Fibroblast of skin of right biceps (primary cell): ENCODE results near the gene UGT1A5.

Experiments used
- DNase-seq: peaks from one replicate; pipeline ENCODE4 v3.0.0-alpha.2; 2013

UGT1A5 gene

DNA sequence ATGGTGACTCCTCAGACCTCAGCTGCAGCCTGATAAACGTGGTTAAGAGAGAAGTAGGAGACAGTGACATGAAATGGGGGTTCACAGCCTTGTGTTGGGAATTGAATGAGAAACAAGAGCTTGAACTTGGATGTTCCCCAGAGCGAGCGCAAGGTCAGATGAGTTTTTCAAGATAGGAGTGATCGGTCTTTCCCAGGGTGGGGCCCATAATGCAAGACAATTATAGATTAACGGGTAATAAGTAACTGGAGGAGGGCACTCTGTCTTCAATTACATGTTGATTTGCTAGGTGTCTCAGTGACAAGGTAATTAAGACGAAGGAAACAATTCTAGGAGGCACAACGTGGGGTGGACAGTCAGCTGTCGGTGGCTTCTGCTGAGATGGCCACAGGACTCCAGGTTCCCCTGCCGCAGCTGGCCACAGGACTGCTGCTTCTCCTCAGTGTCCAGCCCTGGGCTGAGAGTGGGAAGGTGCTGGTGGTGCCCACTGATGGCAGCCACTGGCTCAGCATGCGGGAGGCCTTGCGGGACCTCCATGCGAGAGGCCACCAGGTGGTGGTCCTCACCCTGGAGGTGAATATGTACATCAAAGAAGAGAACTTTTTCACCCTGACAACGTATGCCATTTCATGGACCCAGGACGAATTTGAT, at the start of gene UGT1A5:
UGT1A5 (plus strand) TSS at position 297 of the 651 bp plus-strand sequence; CDS start at position 382, 85 bp downstream.
- DNase-seq: no peak

DNA sequence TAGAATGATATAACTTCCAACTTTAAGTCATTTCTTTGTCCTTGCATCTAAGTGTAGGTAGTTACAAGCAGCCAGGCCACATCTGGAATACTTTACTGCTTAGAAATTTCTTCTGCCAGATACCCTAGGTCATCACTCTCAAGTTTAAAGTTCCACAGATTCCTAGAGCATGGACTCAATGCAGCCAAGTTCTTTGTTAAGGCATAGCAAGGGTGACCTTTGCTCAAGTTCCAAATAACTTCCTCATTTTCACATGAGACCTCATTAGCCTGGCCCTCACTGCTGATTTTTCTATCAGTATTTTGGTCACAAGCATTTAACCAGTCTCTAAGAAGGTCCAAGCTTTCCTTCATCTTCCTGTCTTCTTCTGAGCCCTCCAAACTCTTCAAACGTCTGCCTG, 48.8 kb upstream of the UGT1A5 start:
- DNase-seq: no peak

DNA sequence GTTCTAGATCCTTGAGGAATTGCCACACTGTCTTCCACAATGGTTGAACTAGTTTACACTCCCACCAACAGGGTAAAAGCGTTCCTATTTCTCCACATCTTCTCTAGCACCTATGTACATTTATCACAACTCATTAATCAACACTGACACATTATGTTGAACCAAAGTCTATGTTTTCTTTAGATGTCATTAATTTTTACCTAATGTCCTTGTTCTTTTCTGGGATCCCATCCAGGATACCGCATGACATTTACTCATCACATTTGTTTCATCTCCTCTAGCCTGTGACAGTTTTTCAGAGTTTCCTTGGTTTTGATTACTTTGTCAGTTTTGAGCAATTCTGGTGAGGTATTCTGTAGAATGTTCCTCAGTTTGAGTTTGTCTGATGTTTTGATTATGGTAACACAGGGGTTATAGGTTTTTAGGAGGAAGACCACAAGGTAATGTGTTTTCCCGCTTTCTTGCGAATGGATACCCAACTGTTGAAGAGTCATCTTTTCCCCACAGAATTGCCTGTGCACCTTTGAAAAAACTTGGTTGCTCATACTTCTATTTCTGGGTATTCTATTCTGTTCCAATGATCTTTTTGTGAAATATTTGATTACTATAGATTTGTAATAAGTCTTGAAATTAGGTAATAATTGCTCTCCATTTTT, 44.0 kb upstream of the UGT1A5 start:
- no peak for DNase-seq

DNA sequence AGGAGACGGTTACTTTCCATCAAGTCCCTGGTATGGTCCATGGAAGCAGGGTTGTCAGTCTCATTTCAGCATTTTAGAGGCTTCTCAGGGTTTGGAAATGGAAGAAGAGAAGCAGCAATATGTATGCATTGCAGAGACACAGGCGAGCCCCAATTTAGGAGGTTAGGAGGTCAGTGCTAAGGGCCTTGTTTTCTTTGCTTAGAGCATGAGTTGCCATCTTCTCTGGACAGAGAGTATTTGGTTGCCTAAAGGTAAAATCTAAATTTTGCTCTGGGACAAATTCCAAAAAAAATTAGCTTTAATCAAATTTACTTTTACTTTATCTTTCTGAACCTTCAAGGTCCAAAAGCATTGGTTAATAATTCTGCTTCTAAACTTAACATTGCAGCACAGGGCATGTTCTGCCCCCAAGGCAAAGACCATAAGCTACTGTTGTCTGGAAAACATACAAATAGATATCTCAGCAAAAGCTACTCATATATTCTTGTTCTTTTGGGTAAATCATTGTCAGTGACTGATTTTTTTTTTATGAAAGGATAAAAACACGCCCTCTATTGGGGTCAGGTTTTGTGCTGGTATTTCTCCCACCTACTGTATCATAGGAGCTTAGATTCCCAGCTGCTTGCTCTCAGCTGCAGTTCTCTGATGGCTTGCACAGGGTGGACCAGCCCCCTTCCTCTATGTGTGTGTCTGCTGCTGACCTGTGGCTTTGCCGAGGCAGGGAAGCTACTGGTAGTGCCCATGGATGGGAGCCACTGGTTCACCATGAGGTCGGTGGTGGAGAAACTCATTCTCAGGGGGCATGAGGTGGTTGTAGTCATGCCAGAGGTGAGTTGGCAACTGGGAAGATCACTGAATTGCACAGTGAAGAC, 41.2 kb upstream of the UGT1A5 start, which contains the start of gene UGT1A9:
UGT1A9 (plus strand) TSS at position 609 of the 872 bp plus-strand sequence; CDS start at position 646, 37 bp downstream.
- no peak for DNase-seq

DNA sequence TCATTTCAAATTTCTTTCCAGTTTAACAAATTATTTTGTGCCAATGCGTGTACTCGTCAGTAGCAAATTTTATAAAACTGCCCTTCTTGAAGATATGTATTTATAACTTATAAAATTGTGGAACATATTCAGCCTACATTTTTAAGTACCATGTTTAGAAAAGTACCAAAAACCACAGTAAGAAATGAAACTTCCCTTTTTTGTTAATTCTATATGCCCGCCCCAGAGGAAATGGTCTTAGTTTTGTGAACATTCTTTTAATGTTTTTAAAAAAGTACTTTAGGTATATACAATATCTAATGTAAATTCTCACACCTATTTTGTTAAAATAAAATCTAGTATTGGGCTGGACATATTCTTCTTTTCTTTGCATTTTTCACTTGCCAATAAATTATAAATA, 39.8 kb upstream of the UGT1A5 start:
- DNase-seq: no peak

DNA sequence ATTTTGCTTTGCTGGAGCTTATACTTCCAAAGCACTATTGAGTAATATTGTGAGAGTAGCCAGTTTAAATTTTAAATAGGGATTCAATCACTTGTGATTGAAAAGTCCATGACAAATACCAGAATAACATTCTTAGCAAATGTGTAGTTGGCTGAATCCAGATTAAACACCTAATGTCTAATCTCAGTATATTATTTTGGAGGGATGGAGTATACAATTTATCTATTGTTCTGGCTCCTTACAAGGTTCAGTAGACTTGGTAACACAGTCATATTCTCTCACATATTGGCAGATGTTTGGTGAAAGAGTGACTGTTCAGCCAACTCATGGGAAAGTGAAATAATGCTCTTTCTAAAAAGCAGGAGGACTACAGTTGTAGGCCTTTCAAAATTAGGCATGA, 38.8 kb upstream of the UGT1A5 start:
- no peak for DNase-seq

DNA sequence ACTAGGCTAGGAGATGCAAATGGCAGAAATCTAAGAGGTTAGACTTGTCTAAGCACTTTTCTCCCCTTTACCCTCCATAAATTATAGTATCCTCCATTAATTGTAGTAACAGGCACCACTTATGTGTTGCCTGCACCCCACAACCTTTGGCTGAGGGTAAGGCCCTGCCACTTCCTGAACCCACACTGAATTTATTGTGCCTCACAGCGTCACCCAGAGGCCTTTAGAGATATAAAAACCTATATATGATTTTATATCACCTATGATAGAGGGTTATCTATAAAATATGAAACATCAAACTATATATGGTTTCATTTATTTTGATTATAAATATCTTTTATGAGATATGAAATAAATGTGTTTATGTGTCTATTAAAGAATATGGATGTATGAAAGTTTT, 38.4 kb upstream of the UGT1A5 start:
- DNase-seq: no peak

DNA sequence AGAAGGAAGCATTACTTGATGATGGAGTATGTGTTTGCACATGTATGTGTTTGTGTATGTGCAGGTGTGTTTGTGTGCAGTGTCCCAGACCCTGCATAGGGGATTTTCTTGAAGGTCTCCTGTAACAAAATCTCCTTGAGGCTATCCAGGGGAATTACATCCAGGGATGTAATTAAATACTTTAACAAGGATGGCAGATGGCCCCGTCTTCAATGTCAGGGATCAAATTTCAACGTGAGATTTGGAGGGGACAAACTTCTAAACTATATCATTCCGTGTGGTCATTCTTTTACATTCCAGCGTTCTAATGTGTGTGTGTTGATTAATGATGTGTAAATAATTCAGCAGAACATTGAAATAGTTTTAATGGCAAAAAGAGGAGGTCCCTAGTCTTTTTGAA, 37.7 kb upstream of the UGT1A5 start:
- DNase-seq: no peak

DNA sequence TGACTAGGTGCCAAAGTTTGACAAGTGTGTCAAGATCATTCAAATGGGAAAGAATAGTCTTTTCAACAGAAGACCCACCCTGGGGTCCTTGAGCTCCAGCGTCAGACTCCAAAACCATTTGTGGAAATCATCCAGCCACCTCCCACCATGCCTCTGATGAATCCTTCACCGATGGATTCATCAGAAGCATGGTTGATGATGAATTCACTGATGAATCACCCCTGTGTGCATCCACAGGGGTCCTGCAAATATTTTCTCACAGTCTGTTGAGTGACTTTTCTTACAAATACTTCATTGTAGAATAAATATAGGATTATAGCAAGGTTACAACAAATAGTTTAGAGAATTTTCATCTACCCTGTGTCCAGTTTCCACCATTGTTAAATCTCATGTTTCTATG, 36.7 kb upstream of the UGT1A5 start:
- DNase-seq: peak; percentile 9

DNA sequence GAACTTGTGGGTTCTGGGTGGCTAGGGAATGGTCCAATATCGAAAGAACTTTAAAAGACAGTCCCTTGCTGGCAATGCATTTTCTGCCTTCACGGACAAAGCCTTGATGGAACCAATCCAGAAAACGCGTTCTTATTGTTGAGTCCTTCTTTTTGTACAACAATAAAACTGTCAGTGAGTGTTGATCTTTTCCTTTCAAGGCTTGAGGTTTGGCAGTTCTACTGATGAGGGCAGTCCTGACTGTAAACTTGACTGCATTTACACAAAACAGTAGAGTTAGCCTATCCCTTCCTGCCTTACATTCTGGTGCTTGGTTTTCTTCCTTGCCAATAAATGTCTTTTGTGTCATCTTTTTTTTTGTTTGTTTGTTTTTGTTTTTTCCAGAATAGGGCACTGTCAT, 33.5 kb upstream of the UGT1A5 start:
- DNase-seq: no peak

DNA sequence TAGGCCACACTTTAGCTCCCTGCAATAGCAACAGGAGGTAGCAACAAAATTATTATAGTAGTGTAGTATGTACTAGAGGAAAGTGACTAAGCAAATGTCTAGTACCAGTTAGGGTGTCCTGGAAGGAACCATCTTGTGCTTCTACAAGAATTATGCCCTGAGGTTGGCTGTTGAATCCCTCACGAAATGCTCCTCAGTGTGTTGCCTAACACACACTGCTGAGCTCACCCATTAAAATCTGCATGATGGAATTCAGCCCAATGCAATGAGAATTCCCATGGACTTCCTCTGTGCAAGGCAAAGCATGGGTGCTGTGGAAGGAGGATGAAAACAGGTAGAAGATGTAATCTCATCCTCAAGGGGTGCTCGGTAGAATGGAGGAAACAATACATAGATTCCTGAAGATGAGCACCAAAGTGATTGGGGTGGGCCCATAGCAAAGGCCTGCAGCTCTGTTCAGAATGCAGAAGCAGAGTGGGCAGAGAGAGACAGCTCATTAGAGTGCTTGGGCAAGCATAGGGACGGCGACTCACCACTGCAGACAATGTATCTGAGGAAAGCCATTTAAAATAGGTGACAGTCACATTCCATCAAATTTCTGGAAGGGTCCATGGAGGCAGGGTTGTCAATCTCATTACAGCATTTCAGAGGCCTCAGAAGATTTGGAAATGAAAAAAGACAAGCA, 32.2 kb upstream of the UGT1A5 start:
- DNase-seq: no peak

DNA sequence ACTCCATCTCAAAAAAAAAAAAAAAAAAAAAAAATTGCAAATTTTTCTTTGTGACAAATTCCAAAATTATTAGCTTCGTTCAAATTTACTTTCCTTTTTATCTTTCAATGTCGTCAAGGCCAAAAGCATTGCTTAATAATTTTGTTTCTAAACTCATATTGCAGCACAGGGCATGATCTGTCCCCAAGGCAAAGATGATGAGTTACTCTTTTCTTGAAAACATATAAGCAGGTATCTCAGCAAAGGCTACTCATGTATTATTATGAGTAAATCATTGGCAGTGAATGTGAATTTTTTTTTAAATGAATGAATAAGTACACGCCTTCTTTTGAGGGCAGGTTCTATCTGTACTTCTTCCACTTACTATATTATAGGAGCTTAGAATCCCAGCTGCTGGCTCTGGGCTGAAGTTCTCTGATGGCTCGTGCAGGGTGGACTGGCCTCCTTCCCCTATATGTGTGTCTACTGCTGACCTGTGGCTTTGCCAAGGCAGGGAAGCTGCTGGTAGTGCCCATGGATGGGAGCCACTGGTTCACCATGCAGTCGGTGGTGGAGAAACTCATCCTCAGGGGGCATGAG, 31.1 kb upstream of the UGT1A5 start, which contains the start of gene UGT1A7:
UGT1A7 (plus strand) TSS at position 381 of the 579 bp plus-strand sequence; CDS start at position 418, 37 bp downstream.
- DNase-seq: no peak

DNA sequence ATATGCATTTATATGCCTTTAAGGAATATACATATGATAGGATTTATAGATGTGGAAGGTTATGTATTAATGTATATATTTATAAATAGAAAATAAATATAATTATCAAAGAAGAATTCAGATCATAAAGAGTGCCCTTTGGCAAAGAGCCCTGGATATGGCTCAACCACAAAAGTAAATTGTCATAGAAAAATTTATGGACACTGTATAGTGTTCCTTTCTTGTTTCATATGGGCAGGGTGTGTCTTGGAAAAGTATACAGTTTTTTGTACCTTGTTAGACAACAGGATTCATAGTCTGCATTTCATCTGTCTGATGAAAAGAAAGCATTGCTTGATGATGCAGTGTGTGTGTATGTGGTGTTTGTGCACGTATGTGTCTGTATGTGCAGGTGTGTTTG, 28.1 kb upstream of the UGT1A5 start:
- DNase-seq: no peak

DNA sequence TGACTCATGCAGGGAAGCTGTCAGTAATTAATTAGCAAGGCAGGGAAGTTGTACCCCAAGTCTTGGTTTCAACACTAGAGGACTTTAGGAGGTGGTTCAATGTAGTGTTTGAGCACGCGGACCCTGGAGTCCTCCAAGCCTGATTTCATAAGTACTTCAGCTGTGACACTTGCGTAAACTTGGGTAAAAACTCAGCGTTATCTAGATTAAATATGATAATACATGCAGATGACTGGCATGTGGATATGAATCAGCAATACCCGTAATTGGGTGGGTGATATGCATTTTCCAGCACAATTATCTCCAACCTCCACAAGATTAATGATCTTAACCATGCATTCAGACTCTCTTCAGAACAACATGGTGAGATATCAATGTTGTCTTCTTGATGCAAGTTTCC, 25.8 kb upstream of the UGT1A5 start:
- no peak for DNase-seq

DNA sequence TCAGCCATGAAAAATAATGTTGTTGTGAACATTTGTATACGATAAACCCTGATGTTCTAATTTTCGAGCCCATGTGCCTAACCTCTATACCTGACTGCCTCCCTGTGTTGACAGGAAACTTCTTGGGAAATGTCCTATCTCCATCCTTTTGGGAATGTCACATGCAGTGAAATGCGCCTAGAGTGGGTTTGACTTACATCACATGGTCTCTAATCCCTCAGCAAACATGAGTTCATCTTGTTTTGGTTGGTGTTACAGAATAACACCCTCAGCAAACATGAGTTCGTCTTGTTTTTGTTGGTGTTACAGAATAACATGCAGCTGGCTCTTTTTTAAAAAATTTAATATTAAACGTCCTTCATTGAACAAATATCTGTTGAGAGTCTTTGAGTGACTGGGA, 24.4 kb upstream of the UGT1A5 start:
- no peak for DNase-seq

DNA sequence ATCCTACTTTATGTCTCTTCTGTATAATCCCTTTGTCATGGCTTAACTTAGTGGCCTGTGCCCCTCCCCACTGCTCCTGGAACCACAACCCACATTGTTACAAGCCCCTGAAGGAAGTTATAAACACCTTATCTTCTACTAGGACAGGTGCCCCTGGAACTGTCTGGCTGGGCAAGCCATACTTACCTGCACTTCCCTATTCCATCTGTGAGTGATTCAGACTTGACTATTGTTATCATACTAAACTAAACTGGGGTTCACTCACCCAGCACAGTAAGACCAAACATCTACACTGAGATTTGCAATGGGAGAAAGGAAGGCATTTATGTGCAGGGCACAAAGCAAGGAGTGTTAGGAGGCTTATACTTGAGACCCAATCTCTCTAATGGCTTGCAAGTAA, 23.7 kb upstream of the UGT1A5 start:
- no peak for DNase-seq

DNA sequence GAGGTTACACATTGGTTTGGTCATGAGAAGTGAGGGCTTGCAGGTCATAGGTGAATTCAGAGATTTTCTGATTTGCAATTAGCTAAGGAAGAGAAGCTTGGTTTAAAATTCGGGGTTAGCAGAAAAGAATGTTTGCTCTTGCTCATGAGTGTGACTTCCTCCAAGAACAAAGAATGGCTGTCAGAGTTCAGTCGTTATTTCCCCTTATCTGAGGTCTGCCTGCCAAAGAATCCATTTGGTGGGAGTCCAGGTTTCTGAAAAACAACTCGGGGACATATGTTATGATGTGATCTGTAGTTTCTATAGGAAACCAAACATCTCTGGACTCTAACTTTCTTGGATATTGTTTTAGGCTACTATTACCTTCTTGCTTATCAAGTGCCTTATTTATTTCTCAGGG, 23.2 kb upstream of the UGT1A5 start:
- DNase-seq: no peak

DNA sequence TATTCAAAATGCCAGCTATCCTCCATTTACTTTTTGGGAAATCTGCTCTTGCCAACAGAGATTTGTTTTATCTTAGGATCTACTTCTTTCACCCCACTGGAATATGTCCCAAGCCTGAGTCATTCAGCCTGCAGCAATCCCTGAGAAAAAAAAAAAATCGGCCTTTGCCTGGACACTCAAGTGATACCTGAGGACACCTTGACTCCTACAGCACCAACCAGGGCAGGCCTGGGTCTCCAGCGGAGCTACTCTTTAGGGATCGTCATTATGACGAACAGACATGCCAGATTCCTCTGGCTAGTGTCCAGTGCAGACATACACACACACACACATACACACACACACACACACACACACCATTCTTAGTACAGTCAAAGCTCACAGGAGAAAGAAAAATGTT, 22.3 kb upstream of the UGT1A5 start:
- no peak for DNase-seq

DNA sequence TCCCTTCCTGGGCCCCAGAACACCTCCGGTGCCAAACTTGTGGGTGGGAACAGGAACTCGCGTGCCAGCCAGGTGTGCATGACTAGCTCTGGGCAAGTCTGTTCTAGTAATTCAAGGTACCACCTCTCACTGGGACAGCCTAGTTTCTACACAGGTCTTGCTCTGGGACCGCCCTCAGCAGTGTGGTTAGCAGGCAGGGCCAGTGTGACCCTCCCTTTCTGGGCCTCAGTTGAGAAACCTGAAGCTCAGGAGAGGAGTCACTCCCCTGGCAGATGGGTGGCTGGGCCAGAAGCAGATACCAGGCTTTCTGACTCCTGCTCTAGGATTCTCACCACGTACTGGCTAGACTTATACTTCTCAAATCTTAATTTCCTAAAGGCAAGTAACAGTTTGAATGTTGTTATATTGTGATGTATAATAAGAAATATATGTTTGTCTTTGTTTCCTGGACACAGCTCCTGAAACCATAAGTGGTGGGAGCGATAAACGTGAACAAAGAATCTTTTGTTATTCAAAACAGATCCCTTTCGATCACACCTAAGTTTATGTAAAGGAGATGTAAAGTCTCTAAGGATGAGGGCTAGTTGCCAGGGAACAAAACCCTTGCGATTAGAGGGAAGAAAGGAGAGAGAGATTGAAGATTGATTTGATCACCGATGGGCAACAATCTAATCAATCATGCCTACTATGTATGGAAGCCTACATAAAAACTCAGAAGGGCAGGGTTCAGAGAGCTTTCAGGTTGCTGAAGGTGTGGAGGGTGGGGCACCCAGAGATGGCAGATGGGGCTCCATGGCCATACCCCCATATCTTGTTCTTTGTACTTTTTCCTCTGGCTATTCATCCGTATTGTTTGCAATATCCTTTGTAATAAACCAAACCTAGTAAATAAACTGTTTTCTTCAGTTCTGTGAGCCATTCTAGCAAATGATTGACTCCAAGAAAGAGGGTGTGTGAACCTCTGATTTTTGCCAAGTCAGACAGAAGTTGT, 21.0 kb upstream of the UGT1A5 start:
- no peak for DNase-seq

DNA sequence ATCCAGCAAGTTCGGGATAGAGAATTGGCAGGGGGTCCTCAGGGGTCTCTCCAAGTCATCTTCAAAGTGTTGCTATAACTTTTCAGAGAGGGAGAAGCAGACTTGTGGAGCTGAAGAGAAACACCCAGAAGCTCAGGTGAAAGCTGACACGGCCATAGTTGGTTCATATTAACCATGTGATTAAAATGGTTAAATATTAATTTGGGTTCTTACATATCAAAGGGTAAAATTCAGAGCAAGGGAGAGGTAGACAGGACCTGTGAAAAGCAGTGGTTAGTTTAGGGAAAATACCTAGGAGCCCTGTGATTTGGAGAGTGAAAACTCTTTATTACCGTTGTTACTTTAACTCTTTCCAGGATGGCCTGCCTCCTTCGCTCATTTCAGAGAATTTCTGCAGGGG, 20.1 kb upstream of the UGT1A5 start, which contains the start of gene UGT1A6:
UGT1A6 (plus strand) TSS at position 243 of the 400 bp plus-strand sequence; CDS start at position 358, 115 bp downstream.
- no peak for DNase-seq

DNA sequence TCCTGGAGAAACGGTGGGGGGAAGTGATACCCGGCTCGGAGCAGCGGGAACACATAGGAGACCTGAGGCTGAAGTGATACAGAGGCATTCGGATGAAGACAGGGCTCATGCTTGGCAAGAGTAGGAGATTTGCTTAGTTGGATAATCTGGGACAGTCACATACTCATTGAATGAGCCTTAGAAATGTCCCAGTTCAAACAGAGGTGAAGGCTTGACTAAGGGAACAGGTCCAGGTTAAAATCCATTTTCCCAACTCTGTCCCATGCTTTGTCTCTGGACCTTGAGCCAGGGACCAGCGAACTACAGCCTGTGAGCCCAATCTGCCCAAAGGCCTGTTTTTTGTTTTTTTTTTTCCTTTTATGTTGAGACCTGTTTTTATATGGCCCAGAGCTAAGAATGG, 18.7 kb upstream of the UGT1A5 start:
- no peak for DNase-seq
